Measurements from ENCODE around the gene TXN2. TPM values are rescaled to one million over a fixed set of nuclear protein-coding genes. Genes with fewer than 3 reads are reported as not detected.
A peak's percentile ranks its signal among the peaks of the same experiment; 100 is the strongest.

TXN2 gene
- polyA plus RNA-seq (2011; rRNA removed) (157 and 168 TPM in 2 replicates), polyA minus RNA-seq (2011; rRNA and poly(A)+ RNA removed) (88.0 and 98.3 TPM in 2 replicates)

- ChIA-PET CTCF (interaction anchor here (0.9 kb wide), 1 partner anchor 203 kb away, joined by 3 read pairs; no protein-coding TSS in a partner anchor), POLR2A (interaction anchor here (0.6 to 2.4 kb wide), 14 partner anchors 10 to 336 kb away, joined by 3 to 13 read pairs (median 4); partner anchors contain the start of genes FOXRED2 and MYH9)
- Histone ChIP-seq H3K27me3 (ENCODE audit: control insufficient read depth, insufficient read depth, low read length) (no peaks in the 10 kb centered on the region), H3K27ac (ENCODE audit: low read depth, low read length) (peak within 1 kb of the TSS; percentile 96), H3K9me3 (ENCODE audit: control insufficient read depth, insufficient read depth, low read length) (no peaks in the 10 kb centered on the region), H3K4me3 (ENCODE audit: low read depth, low read length) (peak within 1 kb of the TSS; percentile 80)
- TF ChIP-seq, protein P1, sequence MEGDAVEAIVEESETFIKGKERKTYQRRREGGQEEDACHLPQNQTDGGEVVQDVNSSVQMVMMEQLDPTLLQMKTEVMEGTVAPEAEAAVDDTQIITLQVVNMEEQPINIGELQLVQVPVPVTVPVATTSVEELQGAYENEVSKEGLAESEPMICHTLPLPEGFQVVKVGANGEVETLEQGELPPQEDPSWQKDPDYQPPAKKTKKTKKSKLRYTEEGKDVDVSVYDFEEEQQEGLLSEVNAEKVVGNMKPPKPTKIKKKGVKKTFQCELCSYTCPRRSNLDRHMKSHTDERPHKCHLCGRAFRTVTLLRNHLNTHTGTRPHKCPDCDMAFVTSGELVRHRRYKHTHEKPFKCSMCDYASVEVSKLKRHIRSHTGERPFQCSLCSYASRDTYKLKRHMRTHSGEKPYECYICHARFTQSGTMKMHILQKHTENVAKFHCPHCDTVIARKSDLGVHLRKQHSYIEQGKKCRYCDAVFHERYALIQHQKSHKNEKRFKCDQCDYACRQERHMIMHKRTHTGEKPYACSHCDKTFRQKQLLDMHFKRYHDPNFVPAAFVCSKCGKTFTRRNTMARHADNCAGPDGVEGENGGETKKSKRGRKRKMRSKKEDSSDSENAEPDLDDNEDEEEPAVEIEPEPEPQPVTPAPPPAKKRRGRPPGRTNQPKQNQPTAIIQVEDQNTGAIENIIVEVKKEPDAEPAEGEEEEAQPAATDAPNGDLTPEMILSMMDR (IDR thresholded peaks at IDR 0.05; ENCODE audit: low read depth, low read length) = no peak
- peak; percentile 91 for DNase-seq (ENCODE audit: low read depth, low spot score)
Observed at GRCh38 chr22:36481393-36482168, at the start of gene TXN2. Gene TXN2, minus strand, starts transcription at chr22:36481640. Its CDS starts 803 bp downstream, at chr22:36480837.

DNA sequence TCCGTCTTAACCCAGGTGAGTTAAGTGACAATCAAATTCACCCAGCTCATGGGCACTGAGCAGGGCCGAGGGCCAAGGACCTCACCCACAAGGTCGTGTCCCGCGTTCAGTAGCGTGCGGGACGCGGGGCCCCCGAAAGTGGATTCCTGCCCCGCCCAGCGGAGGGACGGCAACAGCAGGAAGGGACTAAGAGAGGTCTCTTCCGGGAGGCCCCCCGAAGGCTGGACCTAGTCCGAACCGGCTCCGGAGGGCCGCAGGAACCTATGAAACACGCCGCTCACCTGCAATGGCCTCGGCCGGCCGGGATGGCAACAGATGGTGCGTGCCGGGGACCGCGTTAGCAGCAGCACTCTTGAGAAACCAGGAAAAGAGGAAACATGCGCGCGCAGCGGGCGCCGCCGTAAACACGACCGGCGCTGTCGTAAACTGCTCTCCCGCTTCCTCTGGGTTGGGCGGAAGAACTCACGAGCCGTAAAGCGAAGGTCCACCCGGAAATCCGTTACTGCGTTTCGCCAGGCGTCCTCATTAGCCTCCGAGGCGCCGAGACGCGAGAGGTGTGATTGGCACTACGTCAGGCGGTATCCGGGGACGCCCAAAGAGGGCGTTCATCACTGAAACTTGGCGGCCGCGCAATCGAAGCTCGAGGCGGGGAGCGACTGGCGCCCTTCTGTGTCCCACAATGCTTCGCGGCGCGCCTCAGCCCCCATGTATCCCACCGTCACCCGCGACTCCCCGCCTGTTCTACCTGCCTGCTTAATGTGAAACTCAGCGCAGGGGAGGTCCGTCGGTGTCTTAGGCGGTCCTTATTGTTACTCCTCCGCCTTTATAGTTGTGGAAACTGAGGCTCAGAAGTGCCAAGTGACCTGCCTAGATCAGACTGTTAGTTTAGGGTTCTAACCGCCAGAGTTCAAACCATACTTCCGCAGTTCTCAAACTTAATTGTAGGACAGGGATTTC is 47.6 kb upstream of the TXN2 start, which contains the start of gene EIF3D:
EIF3D (minus strand) TSS at position 372 of the 957 bp plus-strand sequence. CDS start 3,045 bp downstream, outside the sequence.
- CTCF ChIA-PET = interaction anchor here (0.6 to 1.2 kb wide), 2 partner anchors 247 to 447 kb away, joined by 3 to 10 read pairs; partner anchors contain the start of gene IFT27
- peak within 1 kb of the TSS; percentile 91 for H3K4me3 ChIP-seq (ENCODE audit: low read depth, low read length)
- POLR2A ChIA-PET = interaction anchor here (0.6 to 1.4 kb wide), 9 partner anchors 13 to 247 kb away, joined by 3 to 6 read pairs (median 3); partner anchors contain the start of gene IFT27
- TF ChIP-seq, protein P1 (IDR thresholded peaks at IDR 0.05; ENCODE audit: low read depth, low read length) = no peak
- peak within 1 kb of the TSS; percentile 94 for H3K27ac ChIP-seq (ENCODE audit: low read depth, low read length)
- no peaks in the 10 kb centered on the region; the same call in 1 of the 2 replicates for H3K9me3 ChIP-seq (ENCODE audit: control insufficient read depth, insufficient read depth, low read length)
- peak; percentile 98 for DNase-seq (ENCODE audit: low read depth, low spot score)
- no peaks in the 10 kb centered on the region for H3K27me3 ChIP-seq (ENCODE audit: control insufficient read depth, insufficient read depth, low read length)

GRCh38 chr22:36528341-36528740 is 46.9 kb upstream of the TXN2 start:
- Histone ChIP-seq H3K27me3 (ENCODE audit: control insufficient read depth, insufficient read depth, low read length) (no peaks in the 10 kb centered on the region), H3K27ac (ENCODE audit: low read depth, low read length) (peak overlapping the region; percentile 94), H3K4me3 (ENCODE audit: low read depth, low read length) (peak overlapping the region; percentile 91), H3K9me3 (ENCODE audit: control insufficient read depth, insufficient read depth, low read length) (no peaks in the 10 kb centered on the region; the same call in 1 of the 2 replicates)
- CTCF ChIA-PET = interaction anchor here (0.7 to 1.1 kb wide), 4 partner anchors 17 to 487 kb away, joined by 3 read pairs; no protein-coding TSS in a partner anchor
- POLR2A ChIA-PET = interaction anchor here (0.6 to 1.4 kb wide), 3 partner anchors 11 to 426 kb away, joined by 3 to 5 read pairs (median 3); no protein-coding TSS in a partner anchor
- no peak for DNase-seq (ENCODE audit: low read depth, low spot score)
- TF ChIP-seq, protein P1 (IDR thresholded peaks at IDR 0.05; ENCODE audit: low read depth, low read length) = no peak

DNA sequence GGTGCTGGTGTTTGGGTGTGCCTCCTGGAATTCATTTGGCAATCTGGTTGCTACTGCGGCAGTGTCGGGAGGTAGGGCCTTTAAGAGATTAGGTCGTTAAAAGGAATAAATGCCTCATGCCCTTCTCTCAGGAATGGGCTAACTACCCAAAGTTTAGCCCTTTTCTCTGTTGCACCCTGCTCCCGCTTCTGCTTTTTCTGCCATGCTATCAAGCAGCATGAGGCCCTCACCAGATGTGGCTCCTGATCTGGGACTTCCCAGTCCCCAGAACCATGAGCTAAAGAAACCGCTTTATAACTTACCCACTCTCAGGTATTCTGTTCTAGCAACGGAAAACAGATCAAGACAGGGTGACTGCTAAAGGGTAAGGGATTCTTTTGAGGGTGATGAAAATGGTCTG is 41.2 kb upstream of the TXN2 start:
- no peaks in the 10 kb centered on the region for H3K9me3 ChIP-seq (ENCODE audit: control insufficient read depth, insufficient read depth, low read length)
- ChIA-PET CTCF (interaction anchor here (0.8 to 2.9 kb wide), 2 partner anchors 12 to 251 kb away, joined by 3 to 19 read pairs; no protein-coding TSS in a partner anchor), POLR2A (no interaction called here)
- no peak overlapping the region for H3K4me3 ChIP-seq (ENCODE audit: low read depth, low read length)
- DNase-seq (ENCODE audit: low read depth, low spot score) = no peak
- no peaks in the 10 kb centered on the region for H3K27me3 ChIP-seq (ENCODE audit: control insufficient read depth, insufficient read depth, low read length)
- TF ChIP-seq, protein P1 (IDR thresholded peaks at IDR 0.05; ENCODE audit: low read depth, low read length) = no peak
- H3K27ac ChIP-seq (ENCODE audit: low read depth, low read length) = no peak overlapping the region
